Liver (tissue), 9 donors: ENCODE measurements around the gene CAPZB. TPM values are rescaled to one million over a fixed set of nuclear protein-coding genes. Genes with fewer than 3 reads are reported as not detected.

Experiments used
- DNase-seq: peaks from one replicate; pipeline ENCODE4 v3.0.0-alpha.2; 2017; ENCODE audit warnings: low spot score
- H3K27ac ChIP-seq, 2 donors: one replicate each; pipeline ENCODE4 v1.7.0; 2013; ENCODE audit warnings: inconsistent platforms in 2 of 2, low read length in 2 of 2, control low read depth in 1 of 2, low read depth in 1 of 2, mild to moderate bottlenecking in 1 of 2
- H3K27me3 ChIP-seq, 4 donors: one replicate each; pipeline versions ENCODE4 v1.6.1 to v1.7.0; 2013; ENCODE audit warnings: low read length in 3 of 4, inconsistent platforms in 1 of 4, mild to moderate bottlenecking in 1 of 4, moderate library complexity in 1 of 4; ENCODE audit not compliant: control insufficient read depth in 4 of 4, insufficient read depth in 4 of 4
- H3K36me3 ChIP-seq, 4 donors: one replicate each; pipeline versions ENCODE4 v1.6.1 to v1.7.0; 2013; ENCODE audit warnings: low read length in 3 of 4, mild to moderate bottlenecking in 3 of 4, low read depth in 1 of 4, moderate library complexity in 1 of 4; ENCODE audit not compliant: control insufficient read depth in 4 of 4, insufficient read depth in 3 of 4
- H3K4me1 ChIP-seq, 4 donors: one replicate each; pipeline versions ENCODE4 v1.6.1 to v1.7.0; 2013; ENCODE audit warnings: low read length in 3 of 4, mild to moderate bottlenecking in 3 of 4, moderate library complexity in 1 of 4; ENCODE audit not compliant: control insufficient read depth in 4 of 4, insufficient read depth in 4 of 4
- H3K4me3 ChIP-seq, 3 donors: one replicate each; pipeline versions ENCODE4 v1.6.1 to v1.7.0; 2013; ENCODE audit warnings: low read length in 3 of 3, control low read depth in 1 of 3, low read depth in 1 of 3, mild to moderate bottlenecking in 1 of 3
- H3K9ac ChIP-seq, 2 donors: one replicate each; pipeline ENCODE4 v1.7.0; 2013; ENCODE audit warnings: low read length in 2 of 2, mild to moderate bottlenecking in 2 of 2, moderate library complexity in 2 of 2, control low read depth in 1 of 2, low read depth in 1 of 2
- H3K9me3 ChIP-seq, 4 donors: one replicate each; pipeline versions ENCODE4 v1.6.1 to v1.7.0; 2013; ENCODE audit warnings: low read length in 3 of 4; ENCODE audit not compliant: control insufficient read depth in 4 of 4
- ATF3 ChIP-seq: IDR thresholded peaks from 2 replicates; pipeline ENCODE4 v1.6.1; 2016; ENCODE audit warnings: antibody characterized with exemption
- EGR1 ChIP-seq, 2 donors: IDR thresholded peaks; 2 replicates each; pipeline ENCODE4 v1.6.1; 2016 to 2018; ENCODE audit warnings: antibody characterized with exemption in 2 of 2, low read depth in 2 of 2
- FOXA1 ChIP-seq: IDR thresholded peaks from 2 replicates; pipeline ENCODE4 v1.6.1; 2016; ENCODE audit warnings: antibody characterized with exemption
- FOXA2 ChIP-seq: IDR thresholded peaks from 2 replicates; pipeline ENCODE4 v1.6.1; 2016; ENCODE audit warnings: antibody characterized with exemption
- GABPA ChIP-seq, 2 donors: IDR thresholded peaks in 1 of 2; conservative IDR thresholded peaks in 1 of 2; 2 replicates each; pipeline ENCODE4 v1.6.1; 2016; ENCODE audit warnings: antibody characterized with exemption in 2 of 2, mild to moderate bottlenecking in 1 of 2, moderate library complexity in 1 of 2
- HNF4A ChIP-seq, 2 donors: conservative IDR thresholded peaks; 2 replicates each; pipeline ENCODE4 v1.6.1; 2016; ENCODE audit warnings: antibody characterized with exemption in 2 of 2, mild to moderate bottlenecking in 2 of 2
- HNF4G ChIP-seq: IDR thresholded peaks from 2 replicates; pipeline ENCODE4 v1.6.1; 2016; ENCODE audit warnings: antibody characterized with exemption
- JUND ChIP-seq, 2 donors: IDR thresholded peaks; 2 replicates each; pipeline ENCODE4 v1.6.1; 2016; ENCODE audit warnings: antibody characterized with exemption in 2 of 2
- NR2F2 ChIP-seq: IDR thresholded peaks from 2 replicates; pipeline ENCODE4 v1.6.1; 2016; ENCODE audit warnings: antibody characterized with exemption
- RAD21 ChIP-seq, 2 donors: IDR thresholded peaks; 2 replicates each; pipeline ENCODE4 v1.6.1; 2016; ENCODE audit warnings: antibody characterized with exemption in 2 of 2, mild to moderate bottlenecking in 2 of 2
- REST ChIP-seq: IDR thresholded peaks from 2 replicates; pipeline ENCODE4 v1.6.1; 2016; ENCODE audit warnings: antibody characterized with exemption, mild to moderate bottlenecking
- RXRA ChIP-seq, 2 donors: IDR thresholded peaks; 2 replicates each; pipeline ENCODE4 v1.6.1; 2017 to 2018; ENCODE audit warnings: antibody characterized with exemption in 2 of 2, mild to moderate bottlenecking in 1 of 2
- SP1 ChIP-seq: IDR thresholded peaks from 2 replicates; pipeline ENCODE4 v1.6.1; 2018; ENCODE audit warnings: antibody characterized with exemption, mild to moderate bottlenecking
- TAF1 ChIP-seq: conservative IDR thresholded peaks from 2 replicates; pipeline ENCODE4 v1.6.1; 2016; ENCODE audit warnings: antibody characterized with exemption, mild to moderate bottlenecking
- YY1 ChIP-seq: IDR thresholded peaks from 2 replicates; pipeline ENCODE4 v1.6.1; 2016; ENCODE audit warnings: antibody characterized with exemption, mild to moderate bottlenecking
- WGBS: extraction: QIAGEN DNeasy Blood & Tissue Kit; methylation state at CpG from one replicate; pipeline ENCODE4 v1.1.7; 2013; 5-methylcytosine and 5-hydroxymethylcytosine counted together
- polyA plus RNA-seq, 2 donors: library from polyadenylated mRNA; stranded (reverse) in 1 of 2; unstranded in 1 of 2; fragments of 200-250 nt in 1 of 2; fragments of >200 nt in 1 of 2; fragmentation: Nextera tagmentation in 1 of 2; extraction: Ambion mirVana in 1 of 2; gene quantifications; one replicate each; pipeline versions ENCODE4 v1.2.1 to v1.2.3, GENCODE V29; 2013 to 2015
- total RNA-seq, 2 donors: library from RNA; depleted of rRNA; stranded (reverse); fragments of >200 nt; gene quantifications; one replicate each; pipeline ENCODE4 v1.2.3, GENCODE V29; 2014
- TF ChIP-seq, protein P1 (sequence below): fragments of 150-350 bp; IDR thresholded peaks from 2 replicates; pipeline ENCODE4 v1.5.1; 2017; ENCODE audit warnings: improper control_type of control experiment, low read depth, low read length; ENCODE audit not compliant: missing input control
- TF ChIP-seq, protein P2 (sequence below): IDR thresholded peaks from 2 replicates; pipeline ENCODE4 v1.6.1; 2016; ENCODE audit warnings: antibody characterized with exemption
- TF ChIP-seq, protein P3 (sequence below): IDR thresholded peaks from 2 replicates; pipeline ENCODE4 v1.6.1; 2016; ENCODE audit warnings: antibody characterized with exemption
- donor health status: healthy.
- donor health status: healthy.
- donor health status: healthy.
- donor health status: healthy.
- donor health status: healthy.

CAPZB gene
- total and polyA plus RNA-seq, 4 donors: 38.3 to 98.9 (median 51.1) TPM

GRCh38 chr1:19453741-19454201 is 31.6 kb downstream of the CAPZB start:
- Histone ChIP-seq H3K27me3 (no peaks in the 10 kb centered on the region), H3K9me3 (no peaks in the 10 kb centered on the region), H3K4me1 (peaks cover 7 to 23% (median 13%) of the 10 kb centered on the region in 4 donors), H3K9ac (no peak overlapping the region), H3K36me3 (peaks cover 0 to 5% (median 0%) of the 10 kb centered on the region in 4 donors), H3K4me3 (no peak overlapping the region), H3K27ac (no peak overlapping the region)
- WGBS: 74% methylated on average over 3 of the region's 3 CpGs
- DNase-seq: no peak
- TF ChIP-seq, protein P1, sequence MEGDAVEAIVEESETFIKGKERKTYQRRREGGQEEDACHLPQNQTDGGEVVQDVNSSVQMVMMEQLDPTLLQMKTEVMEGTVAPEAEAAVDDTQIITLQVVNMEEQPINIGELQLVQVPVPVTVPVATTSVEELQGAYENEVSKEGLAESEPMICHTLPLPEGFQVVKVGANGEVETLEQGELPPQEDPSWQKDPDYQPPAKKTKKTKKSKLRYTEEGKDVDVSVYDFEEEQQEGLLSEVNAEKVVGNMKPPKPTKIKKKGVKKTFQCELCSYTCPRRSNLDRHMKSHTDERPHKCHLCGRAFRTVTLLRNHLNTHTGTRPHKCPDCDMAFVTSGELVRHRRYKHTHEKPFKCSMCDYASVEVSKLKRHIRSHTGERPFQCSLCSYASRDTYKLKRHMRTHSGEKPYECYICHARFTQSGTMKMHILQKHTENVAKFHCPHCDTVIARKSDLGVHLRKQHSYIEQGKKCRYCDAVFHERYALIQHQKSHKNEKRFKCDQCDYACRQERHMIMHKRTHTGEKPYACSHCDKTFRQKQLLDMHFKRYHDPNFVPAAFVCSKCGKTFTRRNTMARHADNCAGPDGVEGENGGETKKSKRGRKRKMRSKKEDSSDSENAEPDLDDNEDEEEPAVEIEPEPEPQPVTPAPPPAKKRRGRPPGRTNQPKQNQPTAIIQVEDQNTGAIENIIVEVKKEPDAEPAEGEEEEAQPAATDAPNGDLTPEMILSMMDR: no peak
- TF ChIP-seq, protein P2, sequence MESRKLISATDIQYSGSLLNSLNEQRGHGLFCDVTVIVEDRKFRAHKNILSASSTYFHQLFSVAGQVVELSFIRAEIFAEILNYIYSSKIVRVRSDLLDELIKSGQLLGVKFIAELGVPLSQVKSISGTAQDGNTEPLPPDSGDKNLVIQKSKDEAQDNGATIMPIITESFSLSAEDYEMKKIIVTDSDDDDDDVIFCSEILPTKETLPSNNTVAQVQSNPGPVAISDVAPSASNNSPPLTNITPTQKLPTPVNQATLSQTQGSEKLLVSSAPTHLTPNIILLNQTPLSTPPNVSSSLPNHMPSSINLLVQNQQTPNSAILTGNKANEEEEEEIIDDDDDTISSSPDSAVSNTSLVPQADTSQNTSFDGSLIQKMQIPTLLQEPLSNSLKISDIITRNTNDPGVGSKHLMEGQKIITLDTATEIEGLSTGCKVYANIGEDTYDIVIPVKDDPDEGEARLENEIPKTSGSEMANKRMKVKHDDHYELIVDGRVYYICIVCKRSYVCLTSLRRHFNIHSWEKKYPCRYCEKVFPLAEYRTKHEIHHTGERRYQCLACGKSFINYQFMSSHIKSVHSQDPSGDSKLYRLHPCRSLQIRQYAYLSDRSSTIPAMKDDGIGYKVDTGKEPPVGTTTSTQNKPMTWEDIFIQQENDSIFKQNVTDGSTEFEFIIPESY: no peak
- TF ChIP-seq ATF3: no peak
- no peak for TF ChIP-seq SP1
- no peak for TF ChIP-seq NR2F2
- no peak for TF ChIP-seq RAD21 (IDR thresholded peaks at IDR 0.05)
- no peak for TF ChIP-seq TAF1
- no peak for TF ChIP-seq RXRA (IDR thresholded peaks at IDR 0.05)
- TF ChIP-seq, protein P3, sequence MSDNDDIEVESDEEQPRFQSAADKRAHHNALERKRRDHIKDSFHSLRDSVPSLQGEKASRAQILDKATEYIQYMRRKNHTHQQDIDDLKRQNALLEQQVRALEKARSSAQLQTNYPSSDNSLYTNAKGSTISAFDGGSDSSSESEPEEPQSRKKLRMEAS: no peak
- no peak for TF ChIP-seq FOXA2
- TF ChIP-seq EGR1 (IDR thresholded peaks at IDR 0.05; ENCODE audit: low read depth in 2 of 2): no peak
- TF ChIP-seq GABPA (IDR thresholded peaks at IDR 0.05 in 1 of 2, conservative IDR thresholded peaks at IDR 0.05 in 1 of 2): no peak
- no peak for TF ChIP-seq HNF4G
- no peak for TF ChIP-seq JUND (IDR thresholded peaks at IDR 0.05)
- no peak for TF ChIP-seq YY1
- no peak for TF ChIP-seq REST
- TF ChIP-seq HNF4A (conservative IDR thresholded peaks at IDR 0.05): no peak
- no peak for TF ChIP-seq FOXA1
